Stomach (tissue), 9 donors: Measurements from ENCODE around the gene RASL10B. TPM values are rescaled to one million over a fixed set of nuclear protein-coding genes. Genes with fewer than 3 reads are reported as not detected.
A peak's percentile ranks its signal among the peaks of the same experiment; 100 is the strongest.

Experiments used
- DNase-seq, 2 donors: peaks; one replicate each; pipeline versions ENCODE4 v3.0.0 to v3.0.0-alpha.2; 2013 to 2019
- H3K27ac ChIP-seq, 5 donors: fragments of 200-600 bp in 4 of 5; sonication (generic) in 4 of 5; one replicate each; pipeline ENCODE4 v1.5.1; 2013 to 2019; ENCODE audit warnings: mild to moderate bottlenecking in 1 of 5, moderate library complexity in 1 of 5
- H3K27me3 ChIP-seq, 3 donors: fragments of 200-600 bp; sonication (generic); one replicate each; pipeline ENCODE4 v1.5.1; 2017 to 2019; ENCODE audit warnings: mixed run types in 1 of 3
- H3K36me3 ChIP-seq, 4 donors: fragments of 200-600 bp; sonication (generic); 1 replicate in 3 of 4; 2 replicates in 1 of 4; pipeline ENCODE4 v1.5.1; 2016 to 2019
- H3K4me1 ChIP-seq, 4 donors: fragments of 200-600 bp; sonication (generic); one replicate each; pipeline ENCODE4 v1.5.1; 2016 to 2019
- H3K4me3 ChIP-seq, 4 donors: fragments of 200-600 bp; sonication (generic) in 3 of 4; one replicate each; pipeline ENCODE4 v1.5.1; 2016 to 2019; ENCODE audit warnings: mild to moderate bottlenecking in 1 of 4
- H3K9me3 ChIP-seq, 4 donors: fragments of 200-600 bp; sonication (generic); one replicate each; pipeline ENCODE4 v1.5.1; 2016 to 2019
- EP300 ChIP-seq: sonication (generic); formaldehyde crosslinking; IDR thresholded peaks from one replicate; pipeline ENCODE4 v1.6.1; 2017; ENCODE audit warnings: antibody characterized with exemption
- POLR2A ChIP-seq, 4 donors: fragments of 450-650 bp; IDR thresholded peaks; one replicate each; pipeline ENCODE4 v1.6.1; 2016; ENCODE audit warnings: antibody characterized with exemption in 4 of 4, control low read depth in 2 of 4, mild to moderate bottlenecking in 1 of 4, moderate library complexity in 1 of 4
- POLR2AphosphoS5 ChIP-seq, 3 donors: sonication (generic); formaldehyde crosslinking; IDR thresholded peaks; one replicate each; pipeline ENCODE4 v1.6.1; 2016; ENCODE audit warnings: antibody characterized with exemption in 3 of 3
- WGBS, 5 donors: extraction: QIAGEN DNeasy Blood & Tissue Kit in 3 of 5; methylation state at CpG; one replicate each; pipeline versions ENCODE4 v1.1.5 to v1.1.7; 2013 to 2018; 5-methylcytosine and 5-hydroxymethylcytosine counted together
- intact Hi-C: fragments of 100-400 bp; cut with DNase I; formaldehyde crosslinking; loops from one replicate; pipeline ENCODE4 v1.15.1; 2023; ENCODE audit warnings: low total_unique reads
- polyA plus RNA-seq, 3 donors: library from polyadenylated mRNA; stranded (reverse); fragments of 200-250 nt; gene quantifications; one replicate each; pipeline ENCODE4 v1.2.3, GENCODE V29; 2013
- total RNA-seq, 5 donors: library from RNA; depleted of rRNA; stranded (reverse); fragments of >200 nt; gene quantifications; one replicate each; pipeline versions ENCODE4 v1.1.0 to v1.2.3, GENCODE V29; 2014 to 2016
- TF ChIP-seq, protein P1 (sequence below), 7 experiments: fragments of 450-650 bp in 4 of 7; fragments of 200-600 bp in 3 of 7; sonication (generic) in 3 of 7; IDR thresholded peaks; one replicate each; pipeline ENCODE4 v1.5.1; 2016 to 2019; ENCODE audit warnings: antibody characterized with exemption in 7 of 7, control low read depth in 2 of 7, mild to moderate bottlenecking in 1 of 7
- donor health status: healthy with polysubstance abuse.
- donor health status: Bipolar disorder and iron deficiency.
- donor health status: healthy.

RASL10B gene
- total and polyA plus RNA-seq, 8 donors: 0.31 to 1.4 (median 0.59) TPM; not detected in 2

DNA sequence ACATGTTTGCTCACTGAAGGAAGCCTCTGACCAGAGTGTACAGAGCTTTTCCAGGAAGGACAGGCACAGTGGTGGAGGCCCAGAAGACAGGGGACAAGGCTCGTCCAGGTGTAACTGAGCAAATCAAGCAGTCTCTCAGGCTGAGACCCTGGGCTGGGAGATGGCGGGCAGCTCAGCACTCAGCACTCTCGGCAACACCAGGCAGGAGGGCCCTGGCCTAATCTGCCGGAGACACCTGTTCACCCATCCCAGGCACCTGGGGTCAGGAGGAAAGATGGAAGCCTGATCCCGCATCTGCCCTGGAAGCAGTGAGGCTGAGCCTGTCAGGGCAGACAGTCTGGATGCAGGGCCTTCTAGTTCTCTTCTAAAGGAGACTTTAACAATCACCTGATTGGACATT, 4.8 kb downstream of the RASL10B start:
- intact Hi-C loops: loop anchor here (10.0 kb wide), 1 partner anchor 121 kb away; no protein-coding TSS in a partner anchor
- DNase-seq: no peak
- Histone ChIP-seq H3K9me3 (no peaks in the 10 kb centered on the region), H3K4me1 (peaks cover 7 to 20% (median 15%) of the 10 kb centered on the region in 4 donors), H3K27ac (no peak overlapping the region), H3K27me3 (peaks cover 0 to 43% (median 7%) of the 10 kb centered on the region in 3 donors), H3K36me3 (no peaks in the 10 kb centered on the region), H3K4me3 (no peak overlapping the region)
- TF ChIP-seq POLR2A (IDR thresholded peaks at IDR 0.05) (no peak), POLR2AphosphoS5 (IDR thresholded peaks at IDR 0.05) (no peak), EP300 (no peak)
- WGBS, 5 donors: 85 to 94% (median 89%) methylated on average over 5 of the region's 5 CpGs

DNA sequence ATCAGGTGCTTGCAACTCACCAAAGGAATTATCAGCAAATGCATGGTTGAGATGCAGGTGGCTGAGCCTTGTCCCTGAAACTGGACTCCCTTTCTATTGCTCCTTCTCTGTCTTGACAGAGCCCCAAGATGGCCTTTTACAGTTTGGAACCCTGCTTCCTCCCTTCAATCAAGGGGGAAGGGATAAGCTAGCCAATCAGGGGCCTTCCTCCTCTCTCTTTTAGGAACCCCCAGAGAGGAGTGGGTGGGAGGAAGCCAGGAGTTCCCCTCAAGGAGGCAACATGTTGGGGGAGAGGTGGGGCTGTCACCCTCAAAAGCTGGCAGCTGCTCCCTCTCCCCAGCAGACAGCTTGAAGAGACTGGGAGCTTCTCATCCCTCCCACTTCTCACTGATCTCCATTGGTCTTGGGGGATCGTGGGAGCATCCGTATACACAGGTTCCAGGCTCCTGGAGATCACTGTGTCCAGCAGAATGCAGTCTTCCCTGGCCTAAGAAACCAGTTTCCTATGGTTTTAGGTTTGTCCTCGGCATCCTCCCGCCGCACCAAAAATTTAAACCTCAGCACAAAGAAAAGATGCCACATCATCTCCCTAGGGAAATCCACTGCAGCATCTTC, 7.2 kb downstream of the RASL10B start:
- Histone ChIP-seq H3K27me3 (peaks cover 4 to 52% (median 30%) of the 10 kb centered on the region in 3 donors), H3K36me3 (no peaks in the 10 kb centered on the region), H3K4me1 (peaks cover 5 to 11% (median 8%) of the 10 kb centered on the region in 4 donors), H3K4me3 (no peak overlapping the region), H3K27ac (no peak overlapping the region), H3K9me3 (no peaks in the 10 kb centered on the region)
- 78 to 97% (median 84%) methylated on average over 3 to 5 of the region's 5 CpGs for WGBS, 5 donors
- DNase-seq: no peak
- intact Hi-C loops: loop anchor here (10.0 kb wide), 1 partner anchor 124 kb away; no protein-coding TSS in a partner anchor
- TF ChIP-seq, protein P1, sequence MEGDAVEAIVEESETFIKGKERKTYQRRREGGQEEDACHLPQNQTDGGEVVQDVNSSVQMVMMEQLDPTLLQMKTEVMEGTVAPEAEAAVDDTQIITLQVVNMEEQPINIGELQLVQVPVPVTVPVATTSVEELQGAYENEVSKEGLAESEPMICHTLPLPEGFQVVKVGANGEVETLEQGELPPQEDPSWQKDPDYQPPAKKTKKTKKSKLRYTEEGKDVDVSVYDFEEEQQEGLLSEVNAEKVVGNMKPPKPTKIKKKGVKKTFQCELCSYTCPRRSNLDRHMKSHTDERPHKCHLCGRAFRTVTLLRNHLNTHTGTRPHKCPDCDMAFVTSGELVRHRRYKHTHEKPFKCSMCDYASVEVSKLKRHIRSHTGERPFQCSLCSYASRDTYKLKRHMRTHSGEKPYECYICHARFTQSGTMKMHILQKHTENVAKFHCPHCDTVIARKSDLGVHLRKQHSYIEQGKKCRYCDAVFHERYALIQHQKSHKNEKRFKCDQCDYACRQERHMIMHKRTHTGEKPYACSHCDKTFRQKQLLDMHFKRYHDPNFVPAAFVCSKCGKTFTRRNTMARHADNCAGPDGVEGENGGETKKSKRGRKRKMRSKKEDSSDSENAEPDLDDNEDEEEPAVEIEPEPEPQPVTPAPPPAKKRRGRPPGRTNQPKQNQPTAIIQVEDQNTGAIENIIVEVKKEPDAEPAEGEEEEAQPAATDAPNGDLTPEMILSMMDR (IDR thresholded peaks at IDR 0.05): no peak
- TF ChIP-seq EP300 (no peak), POLR2A (IDR thresholded peaks at IDR 0.05) (no peak), POLR2AphosphoS5 (IDR thresholded peaks at IDR 0.05) (no peak)

DNA sequence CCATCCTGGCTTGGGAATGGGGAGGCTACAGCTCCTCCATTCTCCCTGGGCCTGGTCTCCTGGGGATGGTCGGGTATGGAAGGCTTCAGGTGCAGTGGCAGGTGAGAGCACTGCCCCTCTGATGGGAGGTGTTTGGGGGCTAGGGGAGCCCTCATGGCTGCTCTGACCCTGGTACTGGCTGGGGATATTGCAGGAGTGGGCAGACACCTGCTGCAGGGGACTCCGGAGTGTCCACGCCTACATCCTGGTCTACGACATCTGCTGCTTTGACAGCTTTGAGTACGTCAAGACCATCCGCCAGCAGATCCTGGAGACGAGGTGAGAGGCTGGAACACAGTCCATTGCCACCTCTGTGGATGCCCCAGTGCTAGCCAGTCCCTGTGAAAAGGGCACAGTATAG, 8.8 kb downstream of the RASL10B start:
- no peaks in the 10 kb centered on the region for H3K9me3 ChIP-seq
- TF ChIP-seq POLR2AphosphoS5 (IDR thresholded peaks at IDR 0.05) (no peak), POLR2A (IDR thresholded peaks at IDR 0.05) (no peak), EP300 (no peak)
- TF ChIP-seq, protein P1 (IDR thresholded peaks at IDR 0.05): no peak
- peaks cover 5 to 11% (median 8%) of the 10 kb centered on the region in 4 donors for H3K4me1 ChIP-seq
- H3K4me3 ChIP-seq: no peak overlapping the region
- peaks cover 4 to 68% (median 30%) of the 10 kb centered on the region in 3 donors for H3K27me3 ChIP-seq
- no peak for DNase-seq
- no peak overlapping the region for H3K27ac ChIP-seq
- no peaks in the 10 kb centered on the region for H3K36me3 ChIP-seq
- 87 to 90% (median 89%) methylated on average over 6 to 7 of the region's 7 CpGs for WGBS, 5 donors
- intact Hi-C loops: no loop called here

DNA sequence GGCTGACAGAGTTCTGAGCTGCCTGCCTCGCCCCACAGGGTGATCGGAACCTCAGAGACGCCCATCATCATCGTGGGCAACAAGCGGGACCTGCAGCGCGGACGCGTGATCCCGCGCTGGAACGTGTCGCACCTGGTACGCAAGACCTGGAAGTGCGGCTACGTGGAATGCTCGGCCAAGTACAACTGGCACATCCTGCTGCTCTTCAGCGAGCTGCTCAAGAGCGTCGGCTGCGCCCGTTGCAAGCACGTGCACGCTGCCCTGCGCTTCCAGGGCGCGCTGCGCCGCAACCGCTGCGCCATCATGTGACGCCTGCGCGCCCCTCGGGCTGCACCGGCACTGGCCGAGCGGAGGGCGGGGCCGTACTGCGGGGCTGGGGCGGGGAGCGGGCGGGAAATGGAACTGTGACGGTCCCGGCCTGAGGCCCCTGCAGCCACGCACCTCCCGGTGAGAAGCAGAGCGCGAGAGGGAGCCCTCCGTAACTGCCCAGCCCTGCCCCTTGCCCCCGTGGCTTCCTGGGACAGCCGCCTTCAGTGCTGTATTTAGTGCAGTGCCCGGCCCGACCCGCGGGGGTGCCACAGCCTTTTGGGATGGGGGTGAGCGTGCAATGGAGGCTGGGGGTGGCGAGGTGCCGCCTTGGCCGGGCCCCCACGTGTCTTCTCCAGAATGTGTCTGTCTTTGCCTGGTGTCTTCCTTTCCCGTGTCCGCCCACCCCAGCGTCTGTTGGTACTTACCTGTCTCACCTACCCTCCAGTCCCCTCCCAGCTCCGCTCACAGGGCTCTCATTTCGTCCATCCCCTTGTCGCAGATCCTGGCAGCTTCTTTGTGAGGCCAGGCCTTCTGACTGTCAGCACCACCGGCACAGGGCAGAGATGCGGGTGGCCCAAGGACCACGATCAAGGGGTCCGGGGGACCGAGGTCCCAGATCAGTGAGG, 9.8 kb downstream of the RASL10B start:
- DNase-seq: peak in 1 of 2 donors; percentile 54
- TF ChIP-seq POLR2A (IDR thresholded peaks at IDR 0.05) (no peak), EP300 (no peak), POLR2AphosphoS5 (IDR thresholded peaks at IDR 0.05) (no peak)
- TF ChIP-seq, protein P1 (IDR thresholded peaks at IDR 0.05): no peak
- Histone ChIP-seq H3K27me3 (peaks cover 4 to 77% (median 30%) of the 10 kb centered on the region in 3 donors), H3K36me3 (no peaks in the 10 kb centered on the region), H3K4me3 (peak overlapping the region; percentile 9 to 37 (median 25)), H3K4me1 (peaks cover 5 to 11% (median 8%) of the 10 kb centered on the region in 4 donors), H3K27ac (no peak overlapping the region), H3K9me3 (no peaks in the 10 kb centered on the region)
- intact Hi-C loops: no loop called here
- WGBS, 5 donors: 10 to 21% (median 19%) methylated on average over 25 to 73 of the region's 73 CpGs
